Thyroid gland (tissue), 4 donors: ENCODE results near the gene PCYOX1L.

Source experiments
- CTCF ChIP-seq, 6 experiments: fragments of 200-600 bp in 3 of 6; fragments of 450-650 bp in 3 of 6; sonication (generic) in 3 of 6; IDR thresholded peaks; one replicate each; pipeline ENCODE4 v1.5.1; 2016 to 2019; ENCODE audit warnings: antibody characterized with exemption in 6 of 6, mild to moderate bottlenecking in 2 of 6, inconsistent platforms in 1 of 6, moderate library complexity in 1 of 6
- POLR2A ChIP-seq, 2 donors: fragments of 450-650 bp; IDR thresholded peaks; one replicate each; pipeline ENCODE4 v1.6.1; 2017; ENCODE audit warnings: antibody characterized with exemption in 2 of 2, mild to moderate bottlenecking in 2 of 2, moderate library complexity in 1 of 2

GRCh38 chr5:149410071-149410470 is 52.2 kb downstream of the PCYOX1L start:
- TF ChIP-seq CTCF (IDR thresholded peaks at IDR 0.05) = no peak
- TF ChIP-seq POLR2A (IDR thresholded peaks at IDR 0.05) = no peak
